ENCODE data around the gene VCAM1.
"Not testable (repeated sequence)": the region's sequence is repeated elsewhere in the genome, so short reads cannot be mapped to it uniquely, and the experiment has no call there.

Gene VCAM1

DNA sequence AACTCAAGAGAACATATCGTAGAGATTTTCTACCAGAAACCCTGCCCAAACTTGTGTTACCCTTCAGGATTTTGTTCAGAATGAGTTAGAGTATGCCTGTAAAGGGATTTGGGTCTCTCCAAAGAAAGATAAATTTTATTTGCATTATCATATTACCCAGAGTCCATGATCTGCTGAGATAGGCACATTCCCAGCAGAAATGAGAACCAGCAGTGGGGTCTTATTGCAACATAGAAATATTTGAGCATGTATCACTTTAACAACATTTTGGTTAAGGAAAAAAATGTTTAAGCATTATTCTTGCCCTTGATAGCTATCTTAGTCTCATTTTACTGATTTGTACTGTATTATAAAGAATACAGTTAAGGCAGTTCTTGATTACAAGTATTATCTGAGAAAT lies 10.6 kb downstream of the VCAM1 start:
- FAIRE-seq = no peak

DNA sequence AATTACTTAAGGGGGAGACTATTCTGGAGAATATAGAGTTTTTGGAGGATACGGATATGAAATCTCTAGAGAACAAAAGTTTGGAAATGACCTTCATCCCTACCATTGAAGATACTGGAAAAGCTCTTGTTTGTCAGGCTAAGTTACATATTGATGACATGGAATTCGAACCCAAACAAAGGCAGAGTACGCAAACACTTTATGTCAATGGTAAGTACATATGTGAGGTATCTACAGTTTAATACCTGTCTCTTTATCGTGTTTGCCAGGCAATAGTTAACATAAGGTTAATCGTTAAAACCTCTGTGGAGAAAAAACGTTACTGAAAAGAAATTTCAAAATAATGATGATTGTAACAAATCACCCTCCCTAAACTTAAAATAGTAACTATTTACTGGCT lies 11.8 kb downstream of the VCAM1 start:
- FAIRE-seq = no peak

DNA sequence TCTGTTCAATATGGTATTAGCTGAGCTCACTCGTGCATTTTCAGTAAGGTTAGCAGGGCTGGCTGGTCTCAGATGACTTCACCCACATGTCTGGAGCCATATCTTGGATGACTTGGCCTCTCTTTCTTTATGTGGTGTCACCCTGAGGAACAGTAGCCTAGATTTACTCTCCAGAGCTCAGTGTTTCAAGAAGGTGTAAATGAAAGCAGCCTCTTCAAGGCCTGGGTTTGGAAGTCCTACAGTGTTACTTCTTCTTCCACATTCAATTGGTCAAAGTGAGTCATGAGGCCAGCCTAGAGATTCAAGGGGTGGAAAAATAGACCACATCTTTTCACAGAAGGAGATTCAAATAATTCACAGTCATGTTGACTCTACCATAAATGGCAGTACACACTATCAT lies 12.2 kb downstream of the VCAM1 start:
- FAIRE-seq = no peak

DNA sequence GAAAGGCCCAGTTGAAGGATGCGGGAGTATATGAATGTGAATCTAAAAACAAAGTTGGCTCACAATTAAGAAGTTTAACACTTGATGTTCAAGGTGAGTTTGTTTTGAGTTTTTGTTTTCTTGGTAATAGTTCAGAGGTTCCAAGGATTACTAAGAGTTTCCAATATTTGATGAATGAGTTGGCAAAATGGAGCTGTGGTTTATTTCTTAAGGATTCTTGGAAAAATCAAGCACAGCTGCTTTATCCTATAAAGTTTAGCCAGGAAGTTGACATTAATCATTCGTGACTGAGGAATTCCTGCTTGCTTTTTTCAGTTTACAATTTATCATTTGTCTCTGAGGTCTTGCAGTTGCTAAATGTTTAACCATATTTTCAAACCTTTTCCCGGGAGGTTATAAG lies 15.1 kb downstream of the VCAM1 start:
- FAIRE-seq = no peak

DNA sequence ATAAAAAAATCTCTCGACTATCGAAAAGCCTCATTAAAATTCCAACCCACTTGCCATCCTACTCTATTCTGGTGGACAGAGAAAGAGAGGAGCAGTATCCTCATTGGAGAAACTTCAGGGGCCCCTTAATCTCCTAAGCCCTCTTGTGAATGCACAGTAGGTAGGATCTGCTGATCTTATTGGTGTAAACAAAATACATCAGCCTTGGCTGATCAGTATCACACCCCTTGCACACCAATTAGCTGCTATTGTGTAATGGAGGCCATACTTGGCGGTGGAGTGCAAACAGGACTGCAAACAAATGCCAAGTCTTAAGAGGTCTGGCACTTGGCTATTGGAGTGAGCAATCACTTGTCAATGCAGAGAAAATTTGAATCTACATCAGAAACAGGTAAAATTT lies 15.7 kb downstream of the VCAM1 start:
- FAIRE-seq = no peak

DNA sequence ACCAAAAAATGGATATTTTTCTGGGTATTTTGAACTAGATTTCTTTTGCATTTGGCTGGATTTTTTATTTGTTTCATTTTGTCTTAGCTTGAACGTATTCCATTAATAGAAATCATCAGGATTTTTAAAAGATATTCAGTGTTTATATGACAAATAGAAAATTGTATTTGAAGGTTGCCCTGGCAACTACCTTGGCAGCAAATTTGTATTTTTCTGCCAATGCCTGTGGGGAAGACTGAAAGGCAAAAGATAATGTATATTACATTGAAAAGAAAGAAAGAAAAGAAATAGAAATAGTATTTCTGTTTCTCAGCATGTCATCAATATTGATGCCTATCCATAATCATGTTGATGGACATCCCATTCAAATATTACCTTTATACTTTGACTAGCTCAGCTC lies 16.8 kb downstream of the VCAM1 start:
- FAIRE-seq = no peak

DNA sequence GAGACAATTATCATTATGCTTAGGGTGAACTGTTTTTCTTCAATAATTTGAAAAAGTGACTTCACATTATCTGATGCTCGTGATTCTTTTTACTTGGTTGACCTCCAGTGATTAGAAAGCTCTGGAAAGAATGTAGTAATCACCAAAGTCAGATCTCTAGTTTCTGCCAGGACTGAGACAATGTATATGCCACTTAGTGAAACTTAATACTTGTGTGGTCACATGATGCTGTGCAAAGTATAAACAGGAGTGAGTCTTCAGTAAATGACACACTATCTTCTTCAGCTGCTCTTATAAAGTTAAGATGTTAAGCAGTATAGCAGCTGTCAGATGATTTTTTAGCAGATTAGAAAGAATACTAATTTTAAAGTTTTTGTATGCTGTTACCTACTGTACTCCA lies 17.2 kb downstream of the VCAM1 start:
- no peak for FAIRE-seq

DNA sequence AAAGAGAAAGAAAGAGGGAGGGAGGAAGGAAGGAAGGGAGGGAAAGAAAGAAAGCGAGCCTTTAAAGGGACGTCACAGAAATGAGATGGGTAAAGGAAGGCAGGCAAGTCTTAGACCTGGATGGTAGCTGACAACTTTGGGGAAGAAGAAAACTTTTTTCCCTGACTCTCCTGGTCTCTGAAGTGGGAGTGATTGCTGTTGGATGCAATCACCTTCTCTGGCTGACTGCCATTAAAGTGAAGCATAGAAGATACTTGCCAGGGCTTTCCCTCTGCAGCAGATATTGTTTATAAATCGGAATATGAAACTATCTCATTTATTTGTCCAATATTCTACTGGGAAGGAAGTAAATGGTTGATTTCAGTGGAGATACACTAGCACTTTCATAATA lies 27.0 kb downstream of the VCAM1 start:
- no peak for FAIRE-seq

DNA sequence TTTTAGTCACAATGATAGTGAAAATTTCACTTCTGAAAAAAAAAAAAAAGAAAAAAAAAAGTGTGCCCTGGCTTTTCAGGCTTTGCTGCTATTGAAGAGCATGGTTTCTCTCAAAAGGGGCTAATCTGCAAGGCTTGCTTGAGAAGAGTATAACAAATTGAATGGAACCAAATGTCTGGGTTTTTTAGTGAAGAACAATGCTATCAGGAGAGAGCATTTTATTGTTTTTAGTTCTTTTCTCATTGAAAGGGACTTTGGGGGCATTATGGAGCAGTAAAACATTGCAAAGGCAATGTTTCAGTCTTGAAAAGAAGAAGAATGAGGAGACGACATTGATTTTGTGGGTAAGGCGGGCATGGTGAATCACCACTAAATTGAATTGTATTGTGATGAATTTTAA lies 28.2 kb downstream of the VCAM1 start:
- FAIRE-seq = no peak

DNA sequence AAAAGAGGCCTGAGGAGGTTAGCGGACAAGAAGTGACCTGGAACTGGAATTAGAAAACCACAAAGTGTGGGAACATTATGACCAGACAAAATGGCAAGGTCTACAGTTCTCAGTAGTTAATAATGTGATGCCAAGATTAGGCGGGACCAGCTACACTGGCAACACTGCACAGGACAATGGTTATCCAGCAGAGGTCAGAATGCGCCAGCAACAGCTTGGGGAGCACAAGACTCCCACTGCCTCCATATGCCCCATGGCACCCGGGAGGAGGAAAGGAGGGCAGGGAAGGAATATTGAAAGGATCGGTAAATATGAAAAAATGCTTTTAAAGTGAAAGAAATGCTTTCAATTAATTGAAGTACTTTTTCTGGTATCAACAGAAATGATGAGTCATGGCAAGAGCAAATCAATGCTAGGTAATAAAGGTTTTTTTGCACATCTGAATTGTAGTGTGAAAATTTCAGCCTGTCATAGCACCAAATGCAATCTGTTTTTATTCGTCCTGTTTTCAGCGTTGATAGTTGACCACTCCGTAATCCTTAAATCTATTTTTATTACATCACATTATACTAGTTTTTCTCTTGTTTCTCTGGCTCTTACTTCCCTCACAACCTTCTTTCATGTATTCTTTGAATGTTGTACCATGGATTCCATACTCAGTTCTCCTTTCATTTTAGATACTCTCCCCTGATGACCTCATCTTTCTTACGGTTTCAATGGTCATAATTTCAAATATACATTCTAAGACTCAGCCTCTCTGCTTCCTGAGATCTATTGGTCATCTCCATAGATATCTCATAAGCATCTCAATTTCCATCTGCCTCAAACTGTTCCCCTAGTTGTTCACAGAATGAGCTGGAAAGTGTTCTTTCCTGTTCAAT lies 30.7 kb downstream of the VCAM1 start:
- FAIRE-seq = no peak

DNA sequence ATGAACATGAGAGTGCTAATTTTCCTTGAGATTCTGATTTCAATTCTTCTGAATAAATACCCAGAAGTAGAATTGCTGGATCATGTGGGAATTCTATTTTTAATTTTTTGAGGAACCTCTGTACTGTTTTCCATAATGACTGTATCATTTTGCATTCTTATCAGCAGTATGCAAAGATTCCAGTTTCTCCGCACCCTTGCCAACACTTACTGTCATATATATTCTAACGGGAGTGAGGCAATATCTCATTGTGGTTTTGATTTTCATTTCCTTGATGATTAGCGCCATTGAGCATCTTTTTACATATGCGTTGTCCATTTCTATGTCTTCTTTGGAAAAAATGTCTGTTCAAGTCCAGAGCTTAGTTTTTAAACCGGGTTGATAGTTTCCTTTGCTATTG lies 33.2 kb downstream of the VCAM1 start:
- FAIRE-seq = no peak

DNA sequence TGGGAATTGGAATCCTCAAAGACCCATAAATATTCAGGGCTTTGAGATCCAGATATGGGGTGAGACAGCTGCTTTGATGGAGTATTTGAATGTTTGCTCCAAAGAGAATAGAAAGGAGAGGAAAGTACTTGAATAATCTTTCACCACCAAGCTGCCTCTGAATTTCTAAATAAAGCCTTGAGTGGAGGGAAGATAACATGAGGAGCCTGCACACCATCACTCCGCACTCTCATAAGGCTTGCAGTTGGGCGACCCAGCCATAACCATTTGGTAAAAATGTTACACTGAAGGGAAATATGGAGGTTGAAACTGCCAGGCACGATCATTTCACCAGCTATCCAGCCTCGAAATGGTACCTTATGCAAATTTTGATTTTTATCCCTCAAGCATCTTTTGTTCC lies 38.4 kb downstream of the VCAM1 start:
- no peak for FAIRE-seq

DNA sequence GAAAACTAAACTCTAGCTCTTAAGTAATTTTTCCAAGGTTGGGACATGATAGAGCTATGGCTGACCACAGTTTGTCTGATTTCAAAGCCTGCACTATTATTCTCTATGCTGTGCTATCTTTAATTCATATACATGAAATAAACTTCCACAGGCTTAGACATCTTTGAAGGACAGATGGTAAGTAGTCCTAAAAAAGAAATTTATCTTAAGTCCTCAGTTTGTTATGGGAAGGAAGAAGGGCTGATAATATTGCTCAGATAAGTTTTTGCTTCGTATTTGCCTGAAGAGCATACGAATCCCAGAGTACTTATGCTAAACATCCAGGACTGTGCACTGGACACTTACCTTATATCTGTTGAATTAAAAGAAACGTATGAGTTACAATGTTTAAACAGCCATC lies 39.6 kb downstream of the VCAM1 start:
- FAIRE-seq = no peak

DNA sequence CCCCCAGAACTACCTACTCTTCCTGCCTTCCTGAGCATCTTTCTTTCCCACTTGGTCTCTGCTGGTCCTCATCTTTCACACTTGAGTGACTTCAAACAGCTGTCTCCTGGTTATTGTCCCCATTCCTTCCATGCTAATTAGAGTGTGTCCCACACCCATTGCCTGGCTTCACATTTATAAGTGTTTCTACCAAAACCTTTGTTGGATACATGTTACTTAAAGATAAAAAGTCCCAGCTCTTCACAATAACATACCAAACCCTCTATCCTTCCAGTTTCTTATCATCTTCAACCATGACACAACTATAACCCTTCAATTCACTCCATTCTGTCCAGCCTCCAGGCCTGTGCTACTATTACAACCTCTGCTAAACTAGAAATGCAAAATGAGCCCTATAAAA lies 41.0 kb downstream of the VCAM1 start:
- FAIRE-seq = no peak

DNA sequence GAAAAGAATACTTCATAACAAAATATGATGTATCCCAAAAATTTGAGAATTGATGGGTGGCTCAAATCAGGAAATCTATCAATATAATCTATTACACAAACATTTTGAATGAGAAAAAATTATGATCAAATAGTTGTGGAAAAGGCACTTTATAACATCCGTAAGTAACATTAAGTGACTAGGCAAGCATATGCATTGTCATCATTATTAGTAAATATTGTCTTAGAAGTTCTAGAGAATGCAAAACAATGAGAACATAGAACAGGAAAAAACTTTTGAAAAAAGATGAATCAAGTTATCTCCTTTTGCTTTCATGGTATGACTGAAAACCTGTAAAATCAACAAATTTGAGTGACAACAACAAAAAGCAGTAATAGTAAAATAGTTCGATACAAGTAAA lies 42.9 kb downstream of the VCAM1 start:
- FAIRE-seq = no peak

DNA sequence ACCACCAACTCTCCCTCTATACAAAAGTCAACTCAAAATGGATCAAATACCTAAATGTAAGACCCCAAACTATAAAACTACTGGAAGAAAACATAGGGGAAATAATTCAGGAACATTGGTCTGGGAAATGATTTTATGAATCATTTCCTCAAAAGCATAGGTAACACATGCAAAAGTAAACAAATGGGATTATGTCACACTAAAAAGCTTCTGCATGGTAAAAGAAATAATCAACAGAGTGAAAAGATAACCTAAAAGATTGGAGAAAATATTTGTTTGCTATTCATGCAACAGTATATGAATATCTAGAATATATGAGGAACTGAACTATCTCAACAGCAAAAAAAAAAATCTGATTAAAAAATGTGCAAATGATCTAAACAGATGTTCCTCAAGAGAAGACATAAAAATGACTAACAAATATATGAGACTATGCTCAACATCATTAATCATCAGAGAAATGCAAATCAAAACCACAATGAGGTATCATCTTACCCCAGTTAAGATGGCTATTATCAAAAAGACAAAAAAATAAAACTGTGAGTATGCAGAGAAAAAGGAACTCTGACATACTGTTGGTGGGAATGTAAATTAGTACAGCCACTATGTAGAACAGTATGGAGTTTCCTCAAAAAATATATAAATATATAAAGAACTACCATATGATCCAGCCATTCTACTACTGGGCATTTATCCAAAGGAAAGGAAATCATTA lies 47.8 kb downstream of the VCAM1 start:
- FAIRE-seq = no peak

DNA sequence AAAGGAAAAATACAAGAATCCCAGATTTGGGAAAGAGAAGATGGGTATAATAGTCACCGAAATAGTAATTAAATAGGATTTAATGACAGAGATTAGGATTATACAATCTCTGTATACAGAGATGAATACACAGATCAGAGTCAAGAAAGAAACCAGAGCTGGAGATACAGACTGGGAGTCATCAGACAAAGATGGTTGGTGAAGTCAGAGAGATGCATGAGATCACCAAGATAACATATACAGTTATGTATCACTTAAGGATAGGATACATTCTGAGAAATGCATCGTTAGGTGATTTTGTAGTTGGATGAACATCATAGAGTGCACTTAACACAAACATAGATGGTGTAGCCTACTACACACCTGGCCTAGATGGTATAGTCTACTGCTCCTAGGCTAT lies 49.8 kb downstream of the VCAM1 start:
- no peak for FAIRE-seq

DNA sequence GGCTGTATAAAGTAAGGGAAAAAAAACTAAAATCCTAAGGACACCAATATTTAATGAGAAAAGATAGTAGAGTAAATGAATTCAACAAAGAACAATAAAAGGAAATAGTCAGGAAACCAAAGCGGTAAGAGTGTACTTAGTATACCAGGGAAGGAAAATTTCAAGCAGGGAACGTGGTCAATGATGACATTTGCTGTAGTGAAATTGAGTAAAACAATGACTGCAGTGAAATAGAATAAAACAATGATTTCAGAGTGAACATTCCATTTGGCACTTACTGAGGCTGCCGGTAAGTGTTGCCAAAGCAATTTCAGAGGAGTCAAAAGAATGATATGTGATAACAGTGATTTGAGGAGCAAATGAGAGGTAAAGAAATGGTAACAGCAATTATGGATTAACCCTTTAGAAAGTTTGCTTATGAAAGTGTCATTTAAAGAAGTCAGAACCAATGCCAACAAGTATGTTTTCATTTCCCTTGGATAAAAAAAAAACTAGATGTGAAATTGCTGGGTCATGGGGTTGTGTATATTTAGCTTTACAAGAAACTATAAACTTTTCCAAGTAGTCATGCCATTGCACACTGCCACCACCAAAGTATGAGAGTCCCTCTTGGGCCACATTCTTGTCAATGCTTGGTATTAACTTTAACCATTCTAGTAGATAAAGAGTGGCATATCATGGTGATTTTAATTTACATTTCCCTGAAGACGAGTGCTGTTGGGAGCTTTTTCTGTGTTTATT lies 50.5 kb downstream of the VCAM1 start:
- no peak for FAIRE-seq

DNA sequence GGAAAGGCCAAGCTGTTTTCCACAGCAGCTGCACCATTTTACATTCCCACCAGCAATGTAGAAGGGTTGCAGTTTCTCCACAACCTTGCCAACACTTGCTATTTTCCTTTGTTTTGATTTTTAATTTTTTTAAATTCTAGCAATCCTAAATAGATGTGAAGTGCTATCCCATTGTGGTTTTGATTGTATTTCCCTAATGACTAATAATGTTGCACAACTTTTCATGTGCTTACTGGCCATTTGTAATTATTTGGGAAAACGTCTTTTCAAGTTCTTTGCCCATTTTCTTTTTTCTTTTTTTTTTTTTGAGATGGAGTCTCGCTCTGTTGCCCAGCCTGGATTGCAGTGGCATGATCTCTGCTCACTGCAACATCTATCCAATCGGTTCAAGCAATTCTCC lies 53.9 kb downstream of the VCAM1 start:
- no peak for FAIRE-seq

DNA sequence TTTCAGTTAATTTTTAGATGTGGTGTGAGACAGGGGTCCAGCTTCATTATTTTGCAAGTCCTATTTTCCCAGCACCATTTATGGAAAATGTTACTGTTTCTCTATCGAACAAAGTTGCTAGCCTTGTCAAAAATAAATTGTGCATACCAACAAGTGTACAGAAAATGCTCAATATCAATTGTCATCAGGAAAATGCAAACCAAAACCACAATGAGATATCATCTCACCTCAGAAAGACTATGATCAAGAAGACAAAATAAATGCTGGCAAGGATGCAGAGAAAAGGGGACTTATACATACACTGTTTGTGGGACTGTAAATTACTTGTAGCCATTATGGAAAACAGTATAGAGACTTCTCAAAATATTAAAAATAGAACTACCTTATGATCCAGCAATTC lies 54.8 kb downstream of the VCAM1 start:
- no peak for FAIRE-seq

DNA sequence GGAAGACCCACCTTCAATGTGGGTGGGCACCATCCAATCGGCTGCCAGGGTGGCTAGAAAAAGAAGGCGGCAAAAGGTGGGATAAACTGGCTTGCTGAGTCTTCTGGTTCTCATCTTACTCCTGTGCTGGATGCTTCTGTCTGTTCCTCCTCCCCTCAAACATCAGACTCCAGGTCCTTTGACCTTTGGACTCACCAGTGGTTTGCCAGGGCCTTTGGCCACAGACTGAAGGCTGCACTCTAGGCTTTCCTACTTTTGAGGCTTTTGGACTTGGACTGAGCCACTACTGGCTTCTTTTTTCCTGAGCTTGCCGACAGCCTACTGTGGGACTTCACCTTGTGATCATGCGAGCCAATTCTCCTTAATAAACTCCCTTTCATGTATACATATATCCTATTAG lies 55.9 kb downstream of the VCAM1 start:
- no peak for FAIRE-seq

DNA sequence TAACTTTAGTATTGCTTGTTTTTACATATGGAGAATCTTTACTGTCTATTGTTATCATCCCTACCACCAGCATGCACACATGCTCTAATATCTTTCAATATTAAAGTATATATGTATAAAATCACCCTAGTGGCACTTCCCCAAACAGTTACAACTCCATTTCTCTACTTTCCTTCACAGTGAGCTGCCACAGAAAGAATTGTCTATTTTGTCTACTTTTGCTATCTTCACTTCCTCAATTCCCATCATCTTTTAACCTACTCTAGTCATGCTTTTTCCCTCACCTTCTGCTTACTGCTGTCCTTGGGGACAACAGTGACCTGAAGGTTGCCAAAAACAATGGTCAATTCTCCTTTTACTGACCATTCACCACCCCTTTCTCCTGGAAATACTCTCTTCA lies 59.2 kb downstream of the VCAM1 start:
- FAIRE-seq = no peak

DNA sequence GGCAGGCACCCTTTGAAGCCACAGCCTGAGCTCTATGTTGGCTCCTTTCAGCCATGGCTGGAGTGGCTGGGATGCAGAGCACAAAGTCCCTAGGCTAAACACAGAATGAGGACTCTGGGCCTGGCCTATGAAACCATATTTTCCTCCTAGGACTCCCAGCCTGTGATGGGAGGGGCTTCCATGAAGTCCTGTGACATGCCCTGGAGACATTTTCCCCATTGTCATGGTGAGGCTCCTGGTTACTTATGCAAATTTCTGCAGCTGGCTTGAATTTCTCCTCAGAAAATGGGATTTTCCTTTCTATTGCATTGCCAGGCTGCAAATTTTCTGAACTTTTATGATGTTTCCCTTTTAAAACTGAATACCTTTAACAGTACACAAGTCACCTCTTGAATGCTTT lies 61.3 kb downstream of the VCAM1 start:
- FAIRE-seq = no peak

DNA sequence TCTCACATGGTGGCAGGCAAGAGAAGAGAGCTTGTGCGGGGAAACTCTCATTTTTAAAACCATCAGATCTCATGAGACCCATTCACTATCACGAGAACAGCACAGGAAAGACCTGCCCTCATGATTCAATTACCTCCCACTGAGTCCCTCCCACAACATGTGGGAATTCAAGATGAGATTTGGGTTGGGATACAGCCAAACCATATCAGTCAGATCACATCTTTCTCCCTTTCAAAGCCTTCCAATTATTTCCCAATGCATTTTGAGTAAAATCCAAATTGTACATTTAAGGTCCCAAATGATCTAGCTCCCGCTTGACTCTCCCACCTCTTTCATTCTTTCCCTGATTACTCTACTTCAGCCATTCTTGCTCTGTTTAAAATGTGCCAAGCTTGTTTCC lies 62.2 kb downstream of the VCAM1 start:
- FAIRE-seq = not testable (repeated sequence)
